ENCODE measurements around the gene TMC1. TPM values are rescaled to one million over a fixed set of nuclear protein-coding genes. Genes with fewer than 3 reads are reported as not detected.

The TMC1 gene
- polyA plus RNA-seq, 2 of the 4 experiments (the other 2 are of a cell fraction), result 0.12 to 0.17 TPM

- H3K4me1 ChIP-seq, result no peaks in the 10 kb centered on the region
- WGBS (ENCODE audit: missing lambda C conversion rate), result 79% methylated on average over 2 of the region's 2 CpGs
- H3K27ac ChIP-seq, result no peak overlapping the region
- TF ChIP-seq CBX2 (IDR thresholded peaks at IDR 0.05; ENCODE audit: borderline replicate concordance, low read depth) (no peak), USF2 (IDR thresholded peaks at IDR 0.05) (no peak), MAFK (IDR thresholded peaks at IDR 0.05; ENCODE audit: partially characterized antibody) (no peak), TP53 (CRISPR knock-in tag; IDR thresholded peaks at IDR 0.05) (no peak), NR3C1 (IDR thresholded peaks at IDR 0.05) (no peak), E2F6 (IDR thresholded peaks at IDR 0.05; ENCODE audit: borderline replicate concordance, low read depth) (no peak), FOSL2 (IDR thresholded peaks at IDR 0.05) (no peak), FOSL2 (CRISPR knock-in tag; IDR thresholded peaks at IDR 0.05) (no peak), RCOR1 (IDR thresholded peaks at IDR 0.05; ENCODE audit: low read depth, low read length) (no peak), EHMT2 (IDR thresholded peaks at IDR 0.05; ENCODE audit: low read depth) (no peak), PHF8 (IDR thresholded peaks at IDR 0.05; ENCODE audit: borderline replicate concordance, low read depth) (no peak), RNF2 (IDR thresholded peaks at IDR 0.05; ENCODE audit: borderline replicate concordance, low read depth) (no peak), NPAS2 (CRISPR knock-in tag; IDR thresholded peaks at IDR 0.05; ENCODE audit: borderline replicate concordance) (no peak), HOXB5 (CRISPR knock-in tag; IDR thresholded peaks at IDR 0.05) (no peak), CHD2 (IDR thresholded peaks at IDR 0.05; ENCODE audit: low read length, partially characterized antibody) (no peak), ZSCAN20 (CRISPR knock-in tag; IDR thresholded peaks at IDR 0.05) (no peak), HEYL (CRISPR knock-in tag; IDR thresholded peaks at IDR 0.05) (no peak), TFCP2L1 (CRISPR knock-in tag; IDR thresholded peaks at IDR 0.05) (no peak)
- TF ChIP-seq, protein P1, sequence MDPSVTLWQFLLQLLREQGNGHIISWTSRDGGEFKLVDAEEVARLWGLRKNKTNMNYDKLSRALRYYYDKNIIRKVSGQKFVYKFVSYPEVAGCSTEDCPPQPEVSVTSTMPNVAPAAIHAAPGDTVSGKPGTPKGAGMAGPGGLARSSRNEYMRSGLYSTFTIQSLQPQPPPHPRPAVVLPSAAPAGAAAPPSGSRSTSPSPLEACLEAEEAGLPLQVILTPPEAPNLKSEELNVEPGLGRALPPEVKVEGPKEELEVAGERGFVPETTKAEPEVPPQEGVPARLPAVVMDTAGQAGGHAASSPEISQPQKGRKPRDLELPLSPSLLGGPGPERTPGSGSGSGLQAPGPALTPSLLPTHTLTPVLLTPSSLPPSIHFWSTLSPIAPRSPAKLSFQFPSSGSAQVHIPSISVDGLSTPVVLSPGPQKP (IDR thresholded peaks at IDR 0.05; ENCODE audit: low read depth, low read length), result no peak
- TF ChIP-seq, protein P2, sequence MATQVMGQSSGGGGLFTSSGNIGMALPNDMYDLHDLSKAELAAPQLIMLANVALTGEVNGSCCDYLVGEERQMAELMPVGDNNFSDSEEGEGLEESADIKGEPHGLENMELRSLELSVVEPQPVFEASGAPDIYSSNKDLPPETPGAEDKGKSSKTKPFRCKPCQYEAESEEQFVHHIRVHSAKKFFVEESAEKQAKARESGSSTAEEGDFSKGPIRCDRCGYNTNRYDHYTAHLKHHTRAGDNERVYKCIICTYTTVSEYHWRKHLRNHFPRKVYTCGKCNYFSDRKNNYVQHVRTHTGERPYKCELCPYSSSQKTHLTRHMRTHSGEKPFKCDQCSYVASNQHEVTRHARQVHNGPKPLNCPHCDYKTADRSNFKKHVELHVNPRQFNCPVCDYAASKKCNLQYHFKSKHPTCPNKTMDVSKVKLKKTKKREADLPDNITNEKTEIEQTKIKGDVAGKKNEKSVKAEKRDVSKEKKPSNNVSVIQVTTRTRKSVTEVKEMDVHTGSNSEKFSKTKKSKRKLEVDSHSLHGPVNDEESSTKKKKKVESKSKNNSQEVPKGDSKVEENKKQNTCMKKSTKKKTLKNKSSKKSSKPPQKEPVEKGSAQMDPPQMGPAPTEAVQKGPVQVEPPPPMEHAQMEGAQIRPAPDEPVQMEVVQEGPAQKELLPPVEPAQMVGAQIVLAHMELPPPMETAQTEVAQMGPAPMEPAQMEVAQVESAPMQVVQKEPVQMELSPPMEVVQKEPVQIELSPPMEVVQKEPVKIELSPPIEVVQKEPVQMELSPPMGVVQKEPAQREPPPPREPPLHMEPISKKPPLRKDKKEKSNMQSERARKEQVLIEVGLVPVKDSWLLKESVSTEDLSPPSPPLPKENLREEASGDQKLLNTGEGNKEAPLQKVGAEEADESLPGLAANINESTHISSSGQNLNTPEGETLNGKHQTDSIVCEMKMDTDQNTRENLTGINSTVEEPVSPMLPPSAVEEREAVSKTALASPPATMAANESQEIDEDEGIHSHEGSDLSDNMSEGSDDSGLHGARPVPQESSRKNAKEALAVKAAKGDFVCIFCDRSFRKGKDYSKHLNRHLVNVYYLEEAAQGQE (IDR thresholded peaks at IDR 0.05), result no peak
- no peak overlapping the region for H3K4me3 ChIP-seq
- CTCF ChIA-PET, result no interaction called here
- POLR2A ChIA-PET, result no interaction called here
- no peak for DNase-seq (ENCODE audit: low read depth in 1 of 2, low spot score in 1 of 2)
- ATAC-seq, result no peak
- H3K9me3 ChIP-seq, result no peaks in the 10 kb centered on the region
- no peak for FAIRE-seq
- no peak overlapping the region for H3K4me2 ChIP-seq
These were observed 97.4 kb downstream of the TMC1 start for GRCh38 chr9:72618811-72619210.

- no peak for TF ChIP-seq HOXB5 (CRISPR knock-in tag; IDR thresholded peaks at IDR 0.05)
- no peak overlapping the region for H3K4me3 ChIP-seq
- no peak overlapping the region for H3K4me2 ChIP-seq
- POLR2A ChIA-PET, result no interaction called here
- ATAC-seq (no peak), DNase-seq (ENCODE audit: low read depth in 1 of 2, low spot score in 1 of 2) (no peak), FAIRE-seq (no peak)
- H3K9me3 ChIP-seq, result no peaks in the 10 kb centered on the region
- CTCF ChIA-PET, result interaction anchor here (3.0 to 4.9 kb wide), 2 partner anchors 10 to 341 kb away, joined by 10 to 14 read pairs; no protein-coding TSS in a partner anchor
- H3K4me1 ChIP-seq, result no peaks in the 10 kb centered on the region
- 67% methylated on average over 2 of the region's 2 CpGs for WGBS (ENCODE audit: missing lambda C conversion rate)
- no peak overlapping the region for H3K27ac ChIP-seq
These were observed 100.8 kb downstream of the TMC1 start for GRCh38 chr9:72622186-72622585.

Data from A549 (cell line).